ENCODE measurements around the gene MLLT10.

DNA sequence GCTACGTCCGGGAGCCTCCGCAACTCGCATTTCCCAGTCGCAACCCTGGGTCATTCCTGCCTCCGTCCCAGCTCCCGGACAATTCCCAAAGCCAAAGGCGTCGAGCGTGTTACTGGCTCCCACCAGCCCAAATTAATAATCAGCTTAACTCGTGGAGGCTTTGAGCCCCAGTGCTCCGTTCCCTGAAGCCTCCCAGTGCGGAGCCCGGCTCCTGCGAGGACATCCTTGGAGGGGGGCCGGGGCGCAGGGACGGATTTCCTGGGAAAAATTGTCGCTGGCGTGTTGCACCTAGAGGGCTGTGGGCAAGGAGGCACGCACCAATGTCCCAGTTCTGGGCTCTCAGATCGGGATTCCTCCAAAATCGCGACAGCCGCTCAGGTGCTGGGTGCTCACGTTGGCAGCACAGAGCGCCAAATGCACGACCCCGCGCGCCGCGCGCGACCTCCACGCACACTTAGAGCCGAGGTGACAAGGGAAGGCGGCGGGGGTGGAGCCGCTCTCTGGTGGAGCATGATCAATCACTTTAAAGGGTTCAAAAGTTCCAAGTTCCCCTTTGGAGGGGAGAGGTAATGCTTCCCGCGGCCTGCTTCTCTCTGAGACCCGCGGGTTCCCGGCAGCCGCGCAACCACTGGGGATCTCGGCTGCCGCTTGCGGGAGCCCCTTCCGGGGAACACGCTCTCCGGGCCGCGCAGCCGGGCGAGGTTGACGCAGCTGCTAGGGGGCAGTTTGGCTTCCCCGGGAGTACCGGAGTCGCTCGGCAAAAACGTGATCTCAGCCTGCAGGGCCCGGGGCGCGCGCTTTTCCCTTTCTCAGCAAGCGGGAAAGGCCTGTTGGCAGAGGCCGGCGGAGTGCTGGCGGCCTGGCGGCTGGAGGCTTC is 34.1 kb upstream of the MLLT10 start:
- TF ChIP-seq ZNF232 (CRISPR knock-in tag; IDR thresholded peaks at IDR 0.05): no peak
- no peak for TF ChIP-seq CREB1 (CRISPR knock-in tag; IDR thresholded peaks at IDR 0.05)
- TF ChIP-seq, protein P1, sequence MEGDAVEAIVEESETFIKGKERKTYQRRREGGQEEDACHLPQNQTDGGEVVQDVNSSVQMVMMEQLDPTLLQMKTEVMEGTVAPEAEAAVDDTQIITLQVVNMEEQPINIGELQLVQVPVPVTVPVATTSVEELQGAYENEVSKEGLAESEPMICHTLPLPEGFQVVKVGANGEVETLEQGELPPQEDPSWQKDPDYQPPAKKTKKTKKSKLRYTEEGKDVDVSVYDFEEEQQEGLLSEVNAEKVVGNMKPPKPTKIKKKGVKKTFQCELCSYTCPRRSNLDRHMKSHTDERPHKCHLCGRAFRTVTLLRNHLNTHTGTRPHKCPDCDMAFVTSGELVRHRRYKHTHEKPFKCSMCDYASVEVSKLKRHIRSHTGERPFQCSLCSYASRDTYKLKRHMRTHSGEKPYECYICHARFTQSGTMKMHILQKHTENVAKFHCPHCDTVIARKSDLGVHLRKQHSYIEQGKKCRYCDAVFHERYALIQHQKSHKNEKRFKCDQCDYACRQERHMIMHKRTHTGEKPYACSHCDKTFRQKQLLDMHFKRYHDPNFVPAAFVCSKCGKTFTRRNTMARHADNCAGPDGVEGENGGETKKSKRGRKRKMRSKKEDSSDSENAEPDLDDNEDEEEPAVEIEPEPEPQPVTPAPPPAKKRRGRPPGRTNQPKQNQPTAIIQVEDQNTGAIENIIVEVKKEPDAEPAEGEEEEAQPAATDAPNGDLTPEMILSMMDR (IDR thresholded peaks at IDR 0.05): no peak
- TF ChIP-seq, protein P2, sequence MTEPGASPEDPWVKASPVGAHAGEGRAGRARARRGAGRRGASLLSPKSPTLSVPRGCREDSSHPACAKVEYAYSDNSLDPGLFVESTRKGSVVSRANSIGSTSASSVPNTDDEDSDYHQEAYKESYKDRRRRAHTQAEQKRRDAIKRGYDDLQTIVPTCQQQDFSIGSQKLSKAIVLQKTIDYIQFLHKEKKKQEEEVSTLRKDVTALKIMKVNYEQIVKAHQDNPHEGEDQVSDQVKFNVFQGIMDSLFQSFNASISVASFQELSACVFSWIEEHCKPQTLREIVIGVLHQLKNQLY (CRISPR knock-in tag; IDR thresholded peaks at IDR 0.05): no peak
- TF ChIP-seq CREM (CRISPR knock-in tag; IDR thresholded peaks at IDR 0.05): no peak
- TF ChIP-seq ZBTB21 (CRISPR knock-in tag; IDR thresholded peaks at IDR 0.05; ENCODE audit: borderline replicate concordance): no peak
- TF ChIP-seq, protein P3, sequence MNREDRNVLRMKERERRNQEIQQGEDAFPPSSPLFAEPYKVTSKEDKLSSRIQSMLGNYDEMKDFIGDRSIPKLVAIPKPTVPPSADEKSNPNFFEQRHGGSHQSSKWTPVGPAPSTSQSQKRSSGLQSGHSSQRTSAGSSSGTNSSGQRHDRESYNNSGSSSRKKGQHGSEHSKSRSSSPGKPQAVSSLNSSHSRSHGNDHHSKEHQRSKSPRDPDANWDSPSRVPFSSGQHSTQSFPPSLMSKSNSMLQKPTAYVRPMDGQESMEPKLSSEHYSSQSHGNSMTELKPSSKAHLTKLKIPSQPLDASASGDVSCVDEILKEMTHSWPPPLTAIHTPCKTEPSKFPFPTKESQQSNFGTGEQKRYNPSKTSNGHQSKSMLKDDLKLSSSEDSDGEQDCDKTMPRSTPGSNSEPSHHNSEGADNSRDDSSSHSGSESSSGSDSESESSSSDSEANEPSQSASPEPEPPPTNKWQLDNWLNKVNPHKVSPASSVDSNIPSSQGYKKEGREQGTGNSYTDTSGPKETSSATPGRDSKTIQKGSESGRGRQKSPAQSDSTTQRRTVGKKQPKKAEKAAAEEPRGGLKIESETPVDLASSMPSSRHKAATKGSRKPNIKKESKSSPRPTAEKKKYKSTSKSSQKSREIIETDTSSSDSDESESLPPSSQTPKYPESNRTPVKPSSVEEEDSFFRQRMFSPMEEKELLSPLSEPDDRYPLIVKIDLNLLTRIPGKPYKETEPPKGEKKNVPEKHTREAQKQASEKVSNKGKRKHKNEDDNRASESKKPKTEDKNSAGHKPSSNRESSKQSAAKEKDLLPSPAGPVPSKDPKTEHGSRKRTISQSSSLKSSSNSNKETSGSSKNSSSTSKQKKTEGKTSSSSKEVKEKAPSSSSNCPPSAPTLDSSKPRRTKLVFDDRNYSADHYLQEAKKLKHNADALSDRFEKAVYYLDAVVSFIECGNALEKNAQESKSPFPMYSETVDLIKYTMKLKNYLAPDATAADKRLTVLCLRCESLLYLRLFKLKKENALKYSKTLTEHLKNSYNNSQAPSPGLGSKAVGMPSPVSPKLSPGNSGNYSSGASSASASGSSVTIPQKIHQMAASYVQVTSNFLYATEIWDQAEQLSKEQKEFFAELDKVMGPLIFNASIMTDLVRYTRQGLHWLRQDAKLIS (CRISPR knock-in tag; IDR thresholded peaks at IDR 0.05; ENCODE audit: borderline replicate concordance): peak; percentile 35; the same call in 1 of the 2 replicates
- TF ChIP-seq, protein P4, sequence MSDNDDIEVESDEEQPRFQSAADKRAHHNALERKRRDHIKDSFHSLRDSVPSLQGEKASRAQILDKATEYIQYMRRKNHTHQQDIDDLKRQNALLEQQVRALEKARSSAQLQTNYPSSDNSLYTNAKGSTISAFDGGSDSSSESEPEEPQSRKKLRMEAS (CRISPR knock-in tag; IDR thresholded peaks at IDR 0.05): peak; percentile 26; the same call in 1 of the 2 replicates
- TF ChIP-seq, protein P5, sequence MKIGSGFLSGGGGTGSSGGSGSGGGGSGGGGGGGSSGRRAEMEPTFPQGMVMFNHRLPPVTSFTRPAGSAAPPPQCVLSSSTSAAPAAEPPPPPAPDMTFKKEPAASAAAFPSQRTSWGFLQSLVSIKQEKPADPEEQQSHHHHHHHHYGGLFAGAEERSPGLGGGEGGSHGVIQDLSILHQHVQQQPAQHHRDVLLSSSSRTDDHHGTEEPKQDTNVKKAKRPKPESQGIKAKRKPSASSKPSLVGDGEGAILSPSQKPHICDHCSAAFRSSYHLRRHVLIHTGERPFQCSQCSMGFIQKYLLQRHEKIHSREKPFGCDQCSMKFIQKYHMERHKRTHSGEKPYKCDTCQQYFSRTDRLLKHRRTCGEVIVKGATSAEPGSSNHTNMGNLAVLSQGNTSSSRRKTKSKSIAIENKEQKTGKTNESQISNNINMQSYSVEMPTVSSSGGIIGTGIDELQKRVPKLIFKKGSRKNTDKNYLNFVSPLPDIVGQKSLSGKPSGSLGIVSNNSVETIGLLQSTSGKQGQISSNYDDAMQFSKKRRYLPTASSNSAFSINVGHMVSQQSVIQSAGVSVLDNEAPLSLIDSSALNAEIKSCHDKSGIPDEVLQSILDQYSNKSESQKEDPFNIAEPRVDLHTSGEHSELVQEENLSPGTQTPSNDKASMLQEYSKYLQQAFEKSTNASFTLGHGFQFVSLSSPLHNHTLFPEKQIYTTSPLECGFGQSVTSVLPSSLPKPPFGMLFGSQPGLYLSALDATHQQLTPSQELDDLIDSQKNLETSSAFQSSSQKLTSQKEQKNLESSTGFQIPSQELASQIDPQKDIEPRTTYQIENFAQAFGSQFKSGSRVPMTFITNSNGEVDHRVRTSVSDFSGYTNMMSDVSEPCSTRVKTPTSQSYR (CRISPR knock-in tag; IDR thresholded peaks at IDR 0.05): no peak
- TF ChIP-seq, protein P6, sequence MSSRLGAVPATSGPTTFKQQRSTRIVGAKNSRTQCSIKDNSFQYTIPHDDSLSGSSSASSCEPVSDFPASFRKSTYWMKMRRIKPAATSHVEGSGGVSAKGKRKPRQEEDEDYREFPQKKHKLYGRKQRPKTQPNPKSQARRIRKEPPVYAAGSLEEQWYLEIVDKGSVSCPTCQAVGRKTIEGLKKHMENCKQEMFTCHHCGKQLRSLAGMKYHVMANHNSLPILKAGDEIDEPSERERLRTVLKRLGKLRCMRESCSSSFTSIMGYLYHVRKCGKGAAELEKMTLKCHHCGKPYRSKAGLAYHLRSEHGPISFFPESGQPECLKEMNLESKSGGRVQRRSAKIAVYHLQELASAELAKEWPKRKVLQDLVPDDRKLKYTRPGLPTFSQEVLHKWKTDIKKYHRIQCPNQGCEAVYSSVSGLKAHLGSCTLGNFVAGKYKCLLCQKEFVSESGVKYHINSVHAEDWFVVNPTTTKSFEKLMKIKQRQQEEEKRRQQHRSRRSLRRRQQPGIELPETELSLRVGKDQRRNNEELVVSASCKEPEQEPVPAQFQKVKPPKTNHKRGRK (CRISPR knock-in tag; IDR thresholded peaks at IDR 0.05; ENCODE audit: borderline replicate concordance): no peak
- TF ChIP-seq, protein P7, sequence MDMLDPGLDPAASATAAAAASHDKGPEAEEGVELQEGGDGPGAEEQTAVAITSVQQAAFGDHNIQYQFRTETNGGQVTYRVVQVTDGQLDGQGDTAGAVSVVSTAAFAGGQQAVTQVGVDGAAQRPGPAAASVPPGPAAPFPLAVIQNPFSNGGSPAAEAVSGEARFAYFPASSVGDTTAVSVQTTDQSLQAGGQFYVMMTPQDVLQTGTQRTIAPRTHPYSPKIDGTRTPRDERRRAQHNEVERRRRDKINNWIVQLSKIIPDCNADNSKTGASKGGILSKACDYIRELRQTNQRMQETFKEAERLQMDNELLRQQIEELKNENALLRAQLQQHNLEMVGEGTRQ (CRISPR knock-in tag; IDR thresholded peaks at IDR 0.05): no peak
- no peak for TF ChIP-seq SP1 (CRISPR knock-in tag; conservative IDR thresholded peaks at IDR 0.05)
- TF ChIP-seq, protein P8, sequence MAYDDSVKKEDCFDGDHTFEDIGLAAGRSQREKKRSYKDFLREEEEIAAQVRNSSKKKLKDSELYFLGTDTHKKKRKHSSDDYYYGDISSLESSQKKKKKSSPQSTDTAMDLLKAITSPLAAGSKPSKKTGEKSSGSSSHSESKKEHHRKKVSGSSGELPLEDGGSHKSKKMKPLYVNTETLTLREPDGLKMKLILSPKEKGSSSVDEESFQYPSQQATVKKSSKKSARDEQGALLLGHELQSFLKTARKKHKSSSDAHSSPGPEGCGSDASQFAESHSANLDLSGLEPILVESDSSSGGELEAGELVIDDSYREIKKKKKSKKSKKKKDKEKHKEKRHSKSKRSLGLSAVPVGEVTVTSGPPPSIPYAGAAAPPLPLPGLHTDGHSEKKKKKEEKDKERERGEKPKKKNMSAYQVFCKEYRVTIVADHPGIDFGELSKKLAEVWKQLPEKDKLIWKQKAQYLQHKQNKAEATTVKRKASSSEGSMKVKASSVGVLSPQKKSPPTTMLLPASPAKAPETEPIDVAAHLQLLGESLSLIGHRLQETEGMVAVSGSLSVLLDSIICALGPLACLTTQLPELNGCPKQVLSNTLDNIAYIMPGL (CRISPR knock-in tag; IDR thresholded peaks at IDR 0.05): peak; percentile 54; the same call in 1 of the 2 replicates

Data from WTC11 (cell line).